Lower lobe of right lung (tissue), 2 donors: ENCODE measurements around the gene GNRHR. TPM values are rescaled to one million over a fixed set of nuclear protein-coding genes. Genes with fewer than 3 reads are reported as not detected.

ENCODE experiments used
- ATAC-seq, 2 donors: fragments of 200-7000 bp; cut with Tn5 transposase; one replicate each; pipeline ENCODE4 v1.9.1; 2020 to 2022; ENCODE audit warnings: mild to moderate bottlenecking in 2 of 2, moderate library complexity in 2 of 2
- DNase-seq: peaks from one replicate; pipeline ENCODE4 v3.0.0-alpha.2; 2020
- H3K27ac ChIP-seq: fragments of 200-600 bp; one replicate; pipeline ENCODE4 v1.8.0; 2022
- H3K27me3 ChIP-seq: fragments of 200-600 bp; one replicate; pipeline ENCODE4 v1.8.0; 2022; ENCODE audit warnings: low read depth
- H3K36me3 ChIP-seq: fragments of 200-600 bp; one replicate; pipeline ENCODE4 v1.8.0; 2022; ENCODE audit warnings: mild to moderate bottlenecking
- H3K4me1 ChIP-seq: fragments of 200-600 bp; one replicate; pipeline ENCODE4 v1.8.0; 2022
- H3K4me3 ChIP-seq: fragments of 200-600 bp; one replicate; pipeline ENCODE4 v1.8.0; 2022; ENCODE audit warnings: mild to moderate bottlenecking
- H3K9me3 ChIP-seq: fragments of 200-600 bp; one replicate; pipeline ENCODE4 v1.8.0; 2022
- CTCF ChIP-seq: fragments of 200-600 bp; IDR thresholded peaks from one replicate; pipeline ENCODE4 v1.8.0; 2022; ENCODE audit warnings: antibody characterized with exemption, mild to moderate bottlenecking
- intact Hi-C: fragments of 100-400 bp; cut with DNase I; formaldehyde crosslinking; loops from one replicate; pipeline ENCODE4 v1.11.0; 2022
- long read RNA-seq: library from polyadenylated mRNA; unstranded; transcript quantifications from one replicate; pipeline ENCODE4 v2.0.0, GENCODE V29; 2021
- total RNA-seq: library from RNA; stranded (reverse); fragmentation: NEBNext Ultra II Directional; extraction: Animal tissue kit (Norgen Biotek cat#: 25700); gene quantifications from one replicate; pipeline ENCODE4 v1.2.1, GENCODE V29; 2021
- donor health status: DM: no; HTN: yes; CAD: no; lungs with severe emphysema.

GNRHR gene
- total RNA-seq, result not detected
- long read RNA-seq, partial matches to known transcripts, result 0 of 1 reads
- long read RNA-seq, other reads (novel, unspliced or antisense), result 1 of 1 reads

GRCh38 chr4:67754288-67754687, at the start of gene GNRHR:
Gene GNRHR, minus strand, starts transcription at chr4:67754388. Its CDS starts 53 bp downstream, at chr4:67754335.
- Histone ChIP-seq H3K9me3 (no peaks in the 10 kb centered on the region), H3K27me3 (no peaks in the 10 kb centered on the region), H3K36me3 (no peaks in the 10 kb centered on the region), H3K4me1 (no peaks in the 10 kb centered on the region), H3K27ac (no peak within 1 kb of the TSS), H3K4me3 (no peak within 1 kb of the TSS)
- no peak for ATAC-seq
- DNase-seq, result no peak
- TF ChIP-seq CTCF, result no peak
- intact Hi-C loops, result no loop called here

GRCh38 chr4:67796810-67797209, 42.6 kb upstream of the GNRHR start:
- ATAC-seq (no peak), DNase-seq (no peak)
- intact Hi-C loops, result no loop called here
- H3K36me3 ChIP-seq, result no peaks in the 10 kb centered on the region
- H3K27me3 ChIP-seq, result no peaks in the 10 kb centered on the region
- TF ChIP-seq CTCF, result no peak
- no peaks in the 10 kb centered on the region for H3K9me3 ChIP-seq
- no peaks in the 10 kb centered on the region for H3K4me1 ChIP-seq
- H3K4me3 ChIP-seq, result no peak overlapping the region
- no peak overlapping the region for H3K27ac ChIP-seq

- Histone ChIP-seq H3K27me3 (no peaks in the 10 kb centered on the region), H3K27ac (no peak overlapping the region), H3K4me1 (no peaks in the 10 kb centered on the region), H3K9me3 (no peaks in the 10 kb centered on the region), H3K4me3 (no peak overlapping the region), H3K36me3 (no peaks in the 10 kb centered on the region)
- ATAC-seq, result no peak
- intact Hi-C loops, result no loop called here
- no peak for TF ChIP-seq CTCF
- DNase-seq, result no peak
Observed at GRCh38 chr4:67790721-67791120, 36.5 kb upstream of the GNRHR start.

- no peak for DNase-seq
- intact Hi-C loops, result no loop called here
- no peaks in the 10 kb centered on the region for H3K9me3 ChIP-seq
- no peak overlapping the region for H3K4me3 ChIP-seq
- no peak for TF ChIP-seq CTCF
- ATAC-seq, result no peak
- no peaks in the 10 kb centered on the region for H3K36me3 ChIP-seq
- no peaks in the 10 kb centered on the region for H3K4me1 ChIP-seq
- H3K27me3 ChIP-seq, result no peaks in the 10 kb centered on the region
- H3K27ac ChIP-seq, result no peak overlapping the region
Observed at GRCh38 chr4:67787311-67787710, 33.1 kb upstream of the GNRHR start.

GRCh38 chr4:67785528-67785927, 31.3 kb upstream of the GNRHR start:
- H3K27ac ChIP-seq, result no peak overlapping the region
- TF ChIP-seq CTCF, result no peak
- no peaks in the 10 kb centered on the region for H3K9me3 ChIP-seq
- intact Hi-C loops, result no loop called here
- DNase-seq, result no peak
- ATAC-seq, result no peak
- no peaks in the 10 kb centered on the region for H3K36me3 ChIP-seq
- H3K4me3 ChIP-seq, result no peak overlapping the region
- no peaks in the 10 kb centered on the region for H3K27me3 ChIP-seq
- no peaks in the 10 kb centered on the region for H3K4me1 ChIP-seq

GRCh38 chr4:67779631-67780030, 25.4 kb upstream of the GNRHR start:
- DNase-seq (no peak), ATAC-seq (no peak)
- no peak overlapping the region for H3K4me3 ChIP-seq
- H3K36me3 ChIP-seq, result no peaks in the 10 kb centered on the region
- H3K27ac ChIP-seq, result no peak overlapping the region
- no peaks in the 10 kb centered on the region for H3K9me3 ChIP-seq
- TF ChIP-seq CTCF, result no peak
- intact Hi-C loops, result no loop called here
- no peaks in the 10 kb centered on the region for H3K4me1 ChIP-seq
- no peaks in the 10 kb centered on the region for H3K27me3 ChIP-seq
